NCI-H1436 treated with DMSO at 0.1 percent for 48 hours (cell line): ENCODE measurements around the gene PIK3R4.

Experiments
- DNase-seq: peaks from one replicate; lab custom pipeline; 2025; lab: John Stamatoyannopoulos, UW

The PIK3R4 gene

GRCh38 chr3:130741946-130742610 lies 4.6 kb downstream of the PIK3R4 start:
- DNase-seq: no peak

- DNase-seq: no peak
Observed at GRCh38 chr3:130739848-130740247, 6.8 kb downstream of the PIK3R4 start.

GRCh38 chr3:130738241-130738640 lies 8.4 kb downstream of the PIK3R4 start:
- DNase-seq: no peak

DNA sequence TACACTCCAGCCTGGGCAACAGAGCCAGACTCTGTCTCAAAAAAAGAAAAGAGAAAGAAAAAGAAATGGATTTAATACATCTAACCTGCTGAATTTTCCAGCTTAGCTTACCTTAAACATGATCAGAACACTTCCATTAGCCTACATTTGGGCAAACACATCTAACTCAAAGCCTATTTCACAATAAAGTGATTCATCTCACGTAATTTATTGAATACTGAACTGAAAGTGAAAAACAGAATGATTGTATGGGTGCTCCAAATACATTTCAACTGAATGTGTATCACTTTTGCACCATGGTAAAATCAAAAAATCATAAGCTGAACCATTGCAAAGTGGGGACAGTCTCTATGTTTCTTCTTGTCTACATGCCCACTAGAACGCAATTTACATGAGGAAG lies 9.0 kb downstream of the PIK3R4 start:
- no peak for DNase-seq

DNA sequence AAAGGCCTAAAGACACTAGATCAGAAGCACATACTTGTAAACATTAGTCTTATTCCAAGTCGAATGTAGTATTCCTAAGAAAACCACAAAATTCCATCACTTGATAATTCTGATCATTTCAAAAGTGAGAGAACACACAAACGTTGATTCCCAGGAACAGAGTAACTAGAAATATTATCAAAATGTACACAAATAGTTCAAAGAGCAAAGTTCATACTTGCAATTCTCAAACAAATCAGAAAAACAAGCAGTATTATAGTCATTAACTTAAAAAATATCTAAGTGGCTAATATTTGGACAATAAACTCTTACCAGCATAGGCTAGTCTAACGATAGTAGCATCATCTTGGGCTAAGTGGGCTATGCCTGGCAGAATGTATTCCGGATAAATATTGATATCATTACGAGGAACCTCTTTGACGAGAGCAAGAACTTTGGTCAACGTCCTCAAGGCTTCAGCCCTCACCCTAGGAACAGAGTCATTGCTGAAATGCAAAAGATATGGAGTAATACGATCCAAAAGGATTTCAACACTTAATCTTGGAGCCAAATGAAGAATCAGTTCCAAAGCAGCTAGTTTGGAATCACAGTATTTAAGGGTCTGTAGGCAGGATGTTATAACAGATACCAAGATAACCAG lies 13.3 kb downstream of the PIK3R4 start:
- DNase-seq: no peak

DNA sequence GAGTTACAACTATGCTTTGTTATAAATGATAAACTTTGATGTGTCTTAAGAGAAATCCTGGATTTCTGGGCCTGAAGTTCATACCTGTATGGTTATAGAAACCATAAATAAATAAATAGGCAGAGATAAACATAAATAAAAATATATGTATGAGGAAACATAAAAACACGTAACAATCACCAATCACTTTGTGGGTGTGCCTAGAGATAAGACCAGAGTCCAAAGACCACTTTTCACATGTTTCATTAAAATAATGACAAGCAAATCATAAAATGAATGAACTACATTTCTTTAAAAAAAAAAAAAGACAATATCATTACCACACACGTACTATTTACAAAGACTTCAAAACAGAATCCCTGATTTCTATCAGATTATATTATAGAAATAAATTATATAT lies 14.1 kb downstream of the PIK3R4 start:
- DNase-seq: no peak

GRCh38 chr3:130731817-130732216 lies 14.8 kb downstream of the PIK3R4 start:
- DNase-seq: no peak

- DNase-seq: no peak
Observed at GRCh38 chr3:130729154-130729553, 17.5 kb downstream of the PIK3R4 start.

- no peak for DNase-seq
Observed at GRCh38 chr3:130728037-130728436, 18.6 kb downstream of the PIK3R4 start.

GRCh38 chr3:130725746-130726145 lies 20.9 kb downstream of the PIK3R4 start:
- DNase-seq: no peak

DNA sequence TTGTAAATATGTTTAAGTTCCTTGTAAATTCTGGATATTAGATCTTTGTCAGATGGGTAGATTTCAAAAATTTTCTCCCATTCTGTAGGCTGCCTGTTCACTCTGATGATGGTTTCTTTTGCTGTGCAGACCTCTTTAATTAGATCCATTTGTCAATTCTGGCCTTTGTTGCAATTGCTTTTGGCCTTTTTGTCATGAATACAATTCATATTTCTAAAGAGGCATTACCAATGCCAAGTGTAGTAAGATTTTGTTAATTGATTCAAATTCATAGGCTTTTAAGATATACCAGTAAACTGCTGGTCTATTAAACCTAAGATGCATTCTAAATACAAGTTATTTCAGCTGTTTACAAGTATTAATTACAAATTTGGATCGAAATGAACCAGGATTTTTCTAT lies 31.0 kb downstream of the PIK3R4 start:
- no peak for DNase-seq

GRCh38 chr3:130712718-130713423 lies 33.8 kb downstream of the PIK3R4 start:
- no peak for DNase-seq

DNA sequence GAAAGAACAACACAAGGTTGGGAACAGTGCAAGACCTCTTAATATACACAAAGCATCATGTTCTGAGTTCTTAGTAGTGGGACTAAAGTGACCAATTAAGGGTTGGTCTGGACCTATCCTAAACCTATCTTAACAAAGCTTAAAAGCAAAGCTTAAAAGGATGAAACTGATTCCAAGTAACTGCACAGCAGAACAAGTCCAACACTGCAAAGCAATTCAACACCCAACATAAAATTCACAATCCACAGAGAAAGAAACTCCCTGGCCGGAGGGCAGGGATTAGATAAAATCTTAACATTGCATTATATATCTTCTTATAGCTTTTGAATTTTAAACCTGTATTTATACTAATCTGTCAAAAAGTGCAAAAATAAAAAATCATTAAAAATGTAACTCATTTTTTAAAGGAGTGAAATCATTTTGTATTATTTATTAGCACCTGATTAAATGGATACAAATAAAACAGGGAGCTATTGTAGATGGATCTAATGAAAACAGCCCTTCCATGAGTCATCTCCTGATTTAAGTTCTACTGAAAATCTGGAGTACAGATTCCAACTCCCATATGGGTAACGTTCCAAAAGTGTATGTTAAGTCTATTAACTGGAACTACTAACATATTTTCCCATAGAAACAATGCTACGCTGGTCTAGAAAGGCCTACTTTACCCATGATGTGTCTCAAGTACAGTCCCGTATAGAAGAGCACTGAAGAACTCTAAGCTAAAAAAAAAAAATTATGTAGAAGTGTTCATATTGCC lies 34.9 kb downstream of the PIK3R4 start:
- no peak for DNase-seq

DNA sequence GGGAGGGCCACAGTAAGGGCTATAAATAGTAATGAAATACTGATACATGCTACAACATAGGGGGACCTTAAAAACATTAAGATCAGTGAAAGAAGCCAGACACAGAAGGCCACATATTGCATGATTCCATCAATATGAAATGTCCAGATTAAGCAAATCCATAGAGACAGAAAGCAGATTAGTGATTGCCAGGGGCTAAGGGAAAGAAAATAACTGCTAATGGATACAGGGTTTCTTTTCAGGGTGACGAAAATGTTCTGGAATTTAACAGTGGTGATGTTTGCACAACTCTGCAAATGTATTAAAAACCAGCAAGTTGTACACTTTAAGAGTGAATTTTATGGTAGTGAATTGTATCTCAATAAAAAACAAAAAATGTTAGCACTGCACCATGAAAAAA lies 37.0 kb downstream of the PIK3R4 start:
- DNase-seq: no peak

DNA sequence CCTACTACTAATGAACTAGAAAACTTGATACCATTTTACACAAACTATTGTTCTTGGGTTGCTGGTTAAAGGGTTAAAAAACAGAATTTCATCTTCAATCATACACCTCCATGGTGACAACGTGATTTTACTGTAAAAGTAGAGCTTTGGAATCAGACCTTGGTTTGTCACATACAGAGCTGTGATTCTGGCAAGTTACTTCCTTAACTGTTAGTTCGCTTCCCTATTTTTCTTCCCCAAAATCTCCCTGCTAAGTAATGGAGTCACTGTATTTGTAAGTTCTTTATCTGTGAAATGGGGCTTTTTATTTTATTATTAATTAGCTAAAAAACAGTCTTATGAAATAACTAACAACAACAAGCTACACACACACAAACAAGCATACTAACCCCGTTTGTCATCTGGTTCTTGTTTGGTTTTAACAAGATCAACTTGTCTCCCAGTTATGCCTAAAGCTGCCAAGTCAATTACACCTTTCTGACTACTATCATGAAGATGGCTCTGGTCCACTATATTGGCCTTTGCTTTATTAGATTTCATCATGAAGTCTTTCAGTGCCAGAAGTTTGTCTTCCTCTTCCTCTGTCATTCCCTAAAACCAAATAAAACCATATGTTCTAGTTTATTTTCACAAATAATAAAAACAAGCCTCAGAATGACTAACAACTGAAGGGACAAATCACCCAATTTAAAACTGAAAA lies 38.6 kb downstream of the PIK3R4 start:
- DNase-seq: no peak

DNA sequence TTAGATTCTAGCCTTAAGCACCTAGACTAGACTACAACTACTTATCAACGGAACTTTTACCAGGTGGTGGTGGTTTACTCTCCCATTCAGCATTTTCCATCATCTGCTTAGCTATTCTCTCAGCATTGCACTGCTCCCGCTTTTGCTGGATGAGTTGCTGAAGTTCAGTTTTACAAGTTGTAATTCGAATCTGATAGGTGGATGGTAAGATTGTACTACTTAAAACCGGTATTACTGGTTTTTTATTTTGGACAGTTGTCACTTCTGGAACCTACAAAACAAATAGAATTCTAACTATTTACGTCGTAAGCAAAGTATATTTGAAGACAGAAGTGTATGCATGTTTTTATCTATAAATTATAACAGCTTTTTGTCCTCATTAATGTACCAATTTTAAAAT lies 41.1 kb downstream of the PIK3R4 start:
- no peak for DNase-seq

DNA sequence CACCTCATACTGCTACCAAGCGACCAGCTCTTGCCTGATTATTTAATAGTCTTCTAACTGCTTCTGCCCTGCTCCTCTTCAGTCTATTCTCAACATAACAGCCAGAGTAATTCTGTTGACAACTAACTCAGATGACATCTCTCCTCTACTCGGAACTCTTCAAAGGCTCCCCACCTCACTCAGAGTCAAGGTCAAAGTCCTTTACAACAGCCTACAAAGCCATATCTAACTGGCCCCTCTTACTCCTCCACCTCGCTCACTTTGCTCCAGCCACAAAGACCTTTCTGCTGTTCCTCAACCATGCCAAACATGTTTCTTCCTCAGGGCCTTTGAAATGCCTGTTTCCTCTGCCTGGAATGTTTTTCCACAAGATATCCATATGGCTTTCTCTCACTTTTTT lies 43.6 kb downstream of the PIK3R4 start:
- DNase-seq: no peak

- no peak for DNase-seq
Observed at GRCh38 chr3:130700541-130700940, 46.1 kb downstream of the PIK3R4 start.

DNA sequence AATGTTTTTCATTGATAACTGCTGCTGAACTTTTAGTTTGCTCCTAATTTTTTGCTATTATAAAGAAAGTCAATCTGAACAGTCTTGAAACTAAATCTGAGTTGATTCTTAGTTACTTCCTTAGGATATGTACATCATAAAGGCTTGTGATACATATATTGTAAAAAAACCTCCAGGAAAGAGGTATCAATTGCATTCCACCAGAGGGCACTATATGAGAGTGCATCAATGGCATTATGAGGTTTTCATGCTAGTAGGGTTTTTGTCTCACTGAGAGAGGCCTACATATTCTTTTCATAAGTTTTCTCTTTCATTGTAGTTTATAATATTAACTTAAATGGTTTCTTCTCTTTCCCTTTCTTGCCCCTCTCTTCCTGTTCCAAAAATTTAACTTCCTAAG lies 46.9 kb downstream of the PIK3R4 start:
- DNase-seq: no peak

GRCh38 chr3:130693314-130693713 lies 53.3 kb downstream of the PIK3R4 start:
- DNase-seq: no peak

DNA sequence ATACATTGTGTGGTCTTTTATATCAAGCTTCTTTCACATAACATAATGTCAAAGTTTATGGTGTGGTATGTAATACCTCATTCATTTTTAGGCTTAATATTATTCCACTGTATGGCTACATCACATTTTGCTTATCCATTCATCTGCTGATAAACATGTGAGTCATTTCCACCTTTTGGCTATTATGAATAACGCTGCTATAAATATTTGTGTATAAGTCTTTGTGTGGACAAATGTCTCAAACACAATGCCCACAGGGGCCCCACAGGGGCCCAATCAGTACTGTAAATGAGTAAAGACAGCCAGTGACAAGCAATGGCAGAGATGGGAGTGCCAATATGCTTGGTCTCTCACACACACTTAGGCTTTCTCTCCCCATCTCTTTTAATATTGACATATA lies 54.2 kb downstream of the PIK3R4 start:
- DNase-seq: no peak
